Measurements from ENCODE around the gene TMEM131.

TMEM131 gene

DNA sequence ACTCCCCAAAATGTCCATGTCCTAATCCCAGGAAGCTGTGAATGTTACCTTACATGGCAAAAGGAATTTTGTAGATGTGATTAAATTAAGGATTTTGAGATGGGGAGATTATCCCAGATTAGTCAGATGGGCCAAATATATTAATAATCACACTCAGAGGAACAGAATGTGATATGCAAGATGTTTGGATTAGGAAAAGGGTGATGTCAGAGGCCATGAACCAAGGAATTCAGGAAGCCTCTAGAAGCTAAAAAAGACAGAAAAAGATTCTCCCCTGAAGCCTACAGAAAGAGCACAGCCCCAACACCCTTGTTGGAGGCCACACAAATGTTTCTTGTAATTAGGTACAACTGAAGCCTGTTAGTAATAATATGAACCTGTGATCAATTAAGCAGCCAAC lies 13.1 kb downstream of the TMEM131 start (continued):
- TF ChIP-seq FEZF1 (tag by site-specific recombination; IDR thresholded peaks at IDR 0.05), result no peak
- no peak for TF ChIP-seq GFI1B (tag by site-specific recombination; IDR thresholded peaks at IDR 0.05)
- TF ChIP-seq, protein P1, sequence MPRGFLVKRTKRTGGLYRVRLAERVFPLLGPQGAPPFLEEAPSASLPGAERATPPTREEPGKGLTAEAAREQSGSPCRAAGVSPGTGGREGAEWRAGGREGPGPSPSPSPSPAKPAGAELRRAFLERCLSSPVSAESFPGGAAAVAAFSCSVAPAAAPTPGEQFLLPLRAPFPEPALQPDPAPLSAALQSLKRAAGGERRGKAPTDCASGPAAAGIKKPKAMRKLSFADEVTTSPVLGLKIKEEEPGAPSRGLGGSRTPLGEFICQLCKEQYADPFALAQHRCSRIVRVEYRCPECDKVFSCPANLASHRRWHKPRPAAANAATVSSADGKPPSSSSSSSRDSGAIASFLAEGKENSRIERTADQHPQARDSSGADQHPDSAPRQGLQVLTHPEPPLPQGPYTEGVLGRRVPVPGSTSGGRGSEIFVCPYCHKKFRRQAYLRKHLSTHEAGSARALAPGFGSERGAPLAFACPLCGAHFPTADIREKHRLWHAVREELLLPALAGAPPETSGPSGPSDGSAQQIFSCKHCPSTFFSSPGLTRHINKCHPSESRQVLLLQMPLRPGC (tag by site-specific recombination; IDR thresholded peaks at IDR 0.05), result no peak
- TF ChIP-seq ZNF423 (tag by site-specific recombination; IDR thresholded peaks at IDR 0.05), result no peak
- no peak for TF ChIP-seq ZNF548 (tag by site-specific recombination; IDR thresholded peaks at IDR 0.05)

DNA sequence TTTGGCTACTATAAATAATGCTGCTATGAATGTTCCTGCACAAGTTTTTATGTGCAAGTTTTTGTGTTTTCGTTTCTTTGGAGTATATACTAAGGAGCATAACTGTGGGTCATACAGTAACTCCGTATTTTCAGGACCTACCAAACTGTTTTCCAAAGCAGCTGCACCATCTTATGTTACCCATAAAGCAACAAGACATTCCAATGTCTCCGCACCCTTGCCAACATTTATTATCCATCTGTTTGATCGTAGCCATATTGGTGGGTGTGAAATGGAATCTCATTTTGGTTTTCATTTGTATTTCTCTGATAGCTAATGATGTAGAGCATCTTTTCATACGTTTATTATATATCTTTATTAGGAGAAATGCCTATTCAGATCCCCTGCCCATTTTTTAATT lies 13.8 kb downstream of the TMEM131 start:
- Histone ChIP-seq H3K4me3 (ENCODE audit: low read depth, low read length) (no peak overlapping the region), H3K4me1 (ENCODE audit: control insufficient read depth, insufficient read depth, low read length) (no peaks in the 10 kb centered on the region), H3K27ac (ENCODE audit: extremely low read depth, low read depth, low read length) (no peak overlapping the region), H3K9me3 (ENCODE audit: control insufficient read depth, insufficient read depth, low read depth, low read length) (no peaks in the 10 kb centered on the region), H3K36me3 (ENCODE audit: control insufficient read depth in 2 of 2, insufficient read depth in 1 of 2, low read length in 2 of 2) (no peaks in the 10 kb centered on the region)
- TF ChIP-seq SP7 (tag by site-specific recombination; IDR thresholded peaks at IDR 0.05) (no peak), ZNF791 (tag by site-specific recombination; IDR thresholded peaks at IDR 0.05) (no peak), REPIN1 (tag by site-specific recombination; IDR thresholded peaks at IDR 0.05; ENCODE audit: low read depth) (no peak), ZNF777 (tag by site-specific recombination; IDR thresholded peaks at IDR 0.05; ENCODE audit: borderline replicate concordance) (no peak), ZNF701 (tag by site-specific recombination; IDR thresholded peaks at IDR 0.05) (no peak)
- POLR2A ChIA-PET, result no interaction called here
- CTCF ChIA-PET, result no interaction called here

DNA sequence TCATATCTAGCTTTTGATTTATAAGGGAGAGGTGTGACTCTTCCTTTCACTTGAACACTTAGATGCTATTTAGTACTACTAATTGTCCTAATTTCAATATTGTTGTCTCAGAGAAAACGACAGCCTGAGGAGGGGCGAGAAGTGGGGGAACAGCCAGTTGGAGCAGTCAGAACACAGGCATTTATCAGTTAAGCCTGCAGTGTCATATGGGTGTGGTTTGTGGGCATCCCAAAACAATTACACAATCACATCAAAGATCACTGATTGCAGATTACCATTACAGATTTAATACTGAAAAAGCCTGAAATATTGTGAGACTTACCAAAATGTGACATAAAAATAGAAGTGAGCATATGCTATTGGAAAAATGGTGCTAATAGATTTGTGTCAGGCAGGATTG lies 15.8 kb downstream of the TMEM131 start:
- POLR2A ChIA-PET, result no interaction called here
- CTCF ChIA-PET, result interaction anchor here (0.7 kb wide), 1 partner anchor 173 kb away, joined by 3 read pairs; no protein-coding TSS in a partner anchor
- no peaks in the 10 kb centered on the region for H3K4me1 ChIP-seq (ENCODE audit: control insufficient read depth, insufficient read depth, low read length)
- TF ChIP-seq ZBTB7A (tag by site-specific recombination; IDR thresholded peaks at IDR 0.05; ENCODE audit: low read depth) (no peak), ZNF366 (tag by site-specific recombination; conservative IDR thresholded peaks at IDR 0.05) (no peak), ZNF239 (tag by site-specific recombination; IDR thresholded peaks at IDR 0.05) (no peak), ZNF560 (tag by site-specific recombination; IDR thresholded peaks at IDR 0.05; ENCODE audit: borderline replicate concordance) (no peak), ZNF623 (tag by site-specific recombination; IDR thresholded peaks at IDR 0.05) (no peak), YY1 (tag by site-specific recombination; IDR thresholded peaks at IDR 0.05) (no peak)
- TF ChIP-seq, protein P2, sequence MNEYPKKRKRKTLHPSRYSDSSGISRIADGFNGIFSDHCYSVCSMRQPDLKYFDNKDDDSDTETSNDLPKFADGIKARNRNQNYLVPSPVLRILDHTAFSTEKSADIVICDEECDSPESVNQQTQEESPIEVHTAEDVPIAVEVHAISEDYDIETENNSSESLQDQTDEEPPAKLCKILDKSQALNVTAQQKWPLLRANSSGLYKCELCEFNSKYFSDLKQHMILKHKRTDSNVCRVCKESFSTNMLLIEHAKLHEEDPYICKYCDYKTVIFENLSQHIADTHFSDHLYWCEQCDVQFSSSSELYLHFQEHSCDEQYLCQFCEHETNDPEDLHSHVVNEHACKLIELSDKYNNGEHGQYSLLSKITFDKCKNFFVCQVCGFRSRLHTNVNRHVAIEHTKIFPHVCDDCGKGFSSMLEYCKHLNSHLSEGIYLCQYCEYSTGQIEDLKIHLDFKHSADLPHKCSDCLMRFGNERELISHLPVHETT (tag by site-specific recombination; IDR thresholded peaks at IDR 0.05), result no peak
- no peaks in the 10 kb centered on the region for H3K9me3 ChIP-seq (ENCODE audit: control insufficient read depth, insufficient read depth, low read depth, low read length)
- H3K4me3 ChIP-seq (ENCODE audit: low read depth, low read length), result no peak overlapping the region
- H3K27ac ChIP-seq (ENCODE audit: extremely low read depth, low read depth, low read length), result no peak overlapping the region
- no peaks in the 10 kb centered on the region for H3K36me3 ChIP-seq (ENCODE audit: control insufficient read depth in 2 of 2, insufficient read depth in 1 of 2, low read length in 2 of 2)

DNA sequence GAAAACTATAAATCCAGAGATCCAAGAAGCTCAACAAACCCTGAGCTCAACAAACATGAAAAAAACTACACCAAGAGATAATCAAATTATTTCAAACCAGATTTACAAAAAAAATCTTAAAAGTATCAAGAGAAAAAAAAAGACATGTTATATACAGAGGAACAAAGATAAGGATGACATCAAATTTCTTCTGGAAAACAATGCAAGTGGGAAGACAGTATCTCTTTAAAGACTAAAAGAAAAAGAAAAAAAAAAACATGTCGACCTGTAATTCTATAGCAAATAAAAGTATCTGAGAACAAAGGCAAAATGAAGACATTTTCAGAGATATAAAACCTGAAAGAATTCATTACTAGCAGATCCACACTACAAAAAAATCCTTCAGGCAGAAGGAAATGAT lies 21.3 kb downstream of the TMEM131 start:
- no peak overlapping the region for H3K4me3 ChIP-seq (ENCODE audit: low read depth, low read length)
- TF ChIP-seq MYNN (tag by site-specific recombination; IDR thresholded peaks at IDR 0.05; ENCODE audit: borderline replicate concordance) (no peak), ZNF791 (tag by site-specific recombination; IDR thresholded peaks at IDR 0.05) (peak; percentile 95), SETDB1 (IDR thresholded peaks at IDR 0.05; ENCODE audit: insufficient read length, low read length) (peak; percentile 76)
- POLR2A ChIA-PET, result no interaction called here
- CTCF ChIA-PET, result no interaction called here
- H3K4me1 ChIP-seq (ENCODE audit: control insufficient read depth, insufficient read depth, low read length), result no peaks in the 10 kb centered on the region
- no peaks in the 10 kb centered on the region for H3K36me3 ChIP-seq (ENCODE audit: control insufficient read depth in 2 of 2, insufficient read depth in 1 of 2, low read length in 2 of 2)
- H3K27ac ChIP-seq (ENCODE audit: extremely low read depth, low read depth, low read length), result no peak overlapping the region
- no peaks in the 10 kb centered on the region for H3K9me3 ChIP-seq (ENCODE audit: control insufficient read depth, insufficient read depth, low read depth, low read length)

All from HEK293 (cell line).